Choroid plexus epithelial cell (primary cell): ENCODE measurements around the gene ATG9B.

Experiments
- DNase-seq: peaks from one replicate; pipeline ENCODE4 v3.0.0-alpha.2; 2010; ENCODE audit warnings: low read depth
- H3K4me3 ChIP-seq: 2 replicates; pipeline ENCODE4 v1.5.1; 2011; ENCODE audit warnings: low read depth, mild to moderate bottlenecking, control low read depth, low read length, moderate library complexity
- CTCF ChIP-seq: conservative IDR thresholded peaks from 2 replicates; pipeline ENCODE4 v1.5.1; 2011; ENCODE audit warnings: low read depth, mild to moderate bottlenecking, control low read depth, inconsistent platforms, low read length, moderate library complexity

The ATG9B gene

GRCh38 chr7:151024435-151025056 lies at the start of gene ATG9B:
Gene ATG9B (minus strand): TSS chr7:151024494. CDS start chr7:151024423, 71 bp downstream.
- H3K4me3 ChIP-seq: no peak within 1 kb of the TSS

GRCh38 chr7:151073990-151074389 lies 49.7 kb upstream of the ATG9B start:
- no peak for TF ChIP-seq CTCF
- H3K4me3 ChIP-seq: no peak overlapping the region
- no peak for DNase-seq

More at GRCh38 chr7:151024435-151025056, at the start of gene ATG9B:
- no peak for TF ChIP-seq CTCF
- no peak for DNase-seq

- DNase-seq: no peak
- no peak for TF ChIP-seq CTCF
- H3K4me3 ChIP-seq: no peak overlapping the region
These were observed 47.0 kb upstream of the ATG9B start for GRCh38 chr7:151071032-151071866.

GRCh38 chr7:151070574-151070960 lies 46.3 kb upstream of the ATG9B start:
- no peak for DNase-seq
- TF ChIP-seq CTCF: no peak
- H3K4me3 ChIP-seq: no peak overlapping the region

- H3K4me3 ChIP-seq: no peak overlapping the region
- TF ChIP-seq CTCF: no peak
- DNase-seq: no peak
These were observed 45.7 kb upstream of the ATG9B start for GRCh38 chr7:151069841-151070573.

GRCh38 chr7:151068069-151068773 lies 43.9 kb upstream of the ATG9B start:
- no peak overlapping the region for H3K4me3 ChIP-seq
- DNase-seq: peak; percentile 89
- TF ChIP-seq CTCF: no peak
